Stimulated activated CD4-positive, alpha-beta T cell treated with anti-CD3 and anti-CD28 coated beads, Interleukin-4, amount 100 ng/mL, for 4 hours (primary cell): Measurements from ENCODE around the gene DNAH8.

ENCODE experiments used
- DNase-seq, 2 experiments: peaks; one replicate each; pipeline ENCODE4 v3.0.0-alpha.2; 2020

The DNAH8 gene

DNA sequence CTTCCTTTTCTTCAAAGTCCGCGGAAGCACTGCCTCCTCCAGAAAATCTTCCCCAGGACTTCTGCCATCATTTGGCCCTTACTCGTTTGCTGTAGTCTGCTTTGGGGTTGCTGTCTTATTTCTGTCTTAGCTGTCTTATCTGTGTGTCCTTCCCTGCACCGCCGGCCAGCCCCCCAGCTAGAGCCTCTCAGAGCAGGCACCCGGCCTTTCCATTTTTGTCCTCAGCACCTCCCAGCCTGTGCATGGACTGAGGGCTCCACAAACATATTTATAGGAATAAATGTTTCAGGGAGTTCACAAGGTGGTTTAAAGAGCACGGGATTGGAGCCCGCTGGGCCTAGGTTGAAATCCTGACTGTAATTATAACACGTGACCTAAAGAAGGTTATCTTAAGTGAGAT lies 341.6 kb downstream of the DNAH8 start:
- DNase-seq: no peak

GRCh38 chr6:39057251-39058155 lies 342.4 kb downstream of the DNAH8 start:
- DNase-seq: no peak

DNA sequence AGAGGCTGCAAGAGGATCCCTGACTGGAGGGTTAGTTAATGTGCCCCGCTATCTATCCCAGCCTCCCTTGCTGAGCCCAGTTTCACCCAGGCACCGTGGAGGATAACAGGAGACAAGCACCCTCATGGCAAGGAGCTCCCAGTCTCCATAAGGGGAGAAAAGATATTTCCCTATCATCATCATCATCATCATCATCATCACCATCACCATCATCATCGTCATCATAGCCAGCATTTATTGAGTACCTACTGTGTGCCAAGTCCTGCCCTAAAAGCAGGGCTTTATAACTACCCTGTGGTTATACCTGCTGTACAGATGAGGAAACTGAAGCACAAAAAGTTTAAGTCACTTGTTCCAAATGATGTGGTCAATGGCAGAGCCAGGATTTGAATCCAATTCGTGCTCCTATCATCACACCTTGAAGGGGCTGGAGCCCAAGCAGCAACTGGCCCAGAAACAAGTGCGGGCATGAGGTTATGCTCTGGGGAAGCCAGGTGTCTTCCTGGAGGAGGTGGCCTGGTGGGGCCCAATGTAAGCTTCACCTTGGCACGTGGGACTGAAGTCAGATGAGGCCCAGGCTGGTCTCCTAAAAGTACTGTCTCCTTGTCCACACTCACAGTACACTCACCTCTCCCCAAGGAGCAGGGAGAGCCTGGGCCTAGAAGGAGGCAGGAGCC lies 343.5 kb downstream of the DNAH8 start:
- DNase-seq: no peak

DNA sequence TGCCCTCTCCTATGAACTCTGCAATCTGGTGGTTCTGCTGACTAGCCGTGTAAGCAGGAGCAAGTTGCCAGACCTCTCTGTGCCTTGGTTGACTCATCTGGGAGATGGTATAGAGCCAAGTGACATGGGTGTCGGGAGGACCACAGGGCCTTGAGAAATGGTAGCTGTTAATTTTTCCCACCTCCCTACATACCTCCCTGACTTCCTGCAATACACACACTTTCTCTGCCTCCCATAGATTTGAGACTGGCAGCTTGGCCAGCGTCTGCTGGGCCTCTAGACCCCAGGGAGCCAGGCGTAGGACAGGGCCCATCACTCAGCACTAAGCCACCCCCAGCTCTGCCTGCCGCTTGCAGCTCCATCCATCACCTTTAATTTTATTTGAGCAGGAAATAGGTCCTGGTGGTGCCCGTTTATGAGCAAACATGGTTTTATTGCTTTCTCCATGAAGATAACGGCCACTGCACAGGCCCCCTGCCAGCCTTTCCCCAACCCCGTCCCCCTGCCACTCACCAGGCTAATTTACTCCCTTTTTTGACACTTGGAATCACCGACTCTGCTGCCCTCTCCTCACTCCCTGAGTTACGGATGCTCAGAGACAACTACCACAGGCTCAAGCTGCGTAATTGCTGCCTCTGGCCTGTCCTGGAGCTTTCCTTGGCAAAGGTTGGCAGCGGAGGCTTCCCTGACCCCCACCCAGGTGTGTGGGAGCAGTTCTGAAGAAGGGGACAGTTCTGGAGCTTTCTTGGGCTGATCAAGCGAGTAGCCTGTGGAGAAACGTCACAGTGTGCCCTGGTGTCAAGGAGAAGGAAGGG lies 344.6 kb downstream of the DNAH8 start:
- no peak for DNase-seq

DNA sequence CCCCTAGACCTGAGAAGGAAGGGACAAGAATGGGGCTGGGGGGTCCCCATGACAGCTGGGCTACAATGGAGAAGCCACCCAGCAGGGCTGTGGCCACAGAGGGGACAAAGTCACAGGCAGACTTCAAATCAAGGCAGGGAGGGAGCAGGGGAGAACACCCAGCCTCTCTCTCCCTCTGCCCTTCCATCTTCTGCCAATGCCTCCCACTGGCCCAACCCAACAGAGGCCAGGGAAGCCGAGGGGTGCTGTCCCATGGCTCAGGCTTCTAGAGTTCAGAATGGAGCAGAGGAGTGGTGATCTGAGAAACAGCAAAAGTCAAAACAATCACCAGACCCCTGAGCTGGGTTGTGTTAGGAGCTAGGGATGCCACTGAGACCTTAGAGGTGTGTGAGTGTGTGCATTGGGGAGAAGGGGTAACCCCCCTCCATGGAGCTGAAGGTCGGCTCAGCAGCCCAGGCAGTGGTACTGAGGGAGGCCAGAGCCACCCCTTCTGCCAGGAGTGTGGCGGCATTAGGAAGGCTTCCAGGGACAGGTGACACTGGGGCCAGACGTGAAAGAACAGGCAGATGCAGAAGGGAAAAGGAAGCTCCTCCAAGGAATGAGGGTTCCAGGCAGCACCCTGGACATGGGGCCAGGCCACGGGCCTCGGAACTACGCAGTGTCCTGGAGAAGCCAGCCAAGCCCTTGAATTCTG lies 345.5 kb downstream of the DNAH8 start:
- no peak for DNase-seq

DNA sequence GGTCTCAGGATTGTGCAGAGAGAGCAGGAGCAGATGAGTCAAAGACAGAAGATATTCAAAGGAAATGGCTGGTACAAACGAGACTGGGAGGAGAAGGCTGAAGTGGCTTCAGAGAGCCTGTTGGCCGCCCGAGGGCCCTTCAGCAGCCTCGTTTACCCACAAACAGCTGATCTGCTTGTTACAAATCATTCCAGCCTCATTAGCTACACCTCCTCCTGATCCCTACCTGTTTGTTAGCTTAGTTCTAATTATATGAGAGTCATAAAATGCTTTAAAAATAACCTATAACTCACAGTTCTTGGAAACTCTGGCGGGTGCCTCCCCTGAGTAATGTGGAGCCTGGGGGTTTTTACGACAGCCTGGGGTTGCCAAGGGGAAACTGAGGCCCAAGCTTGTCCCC lies 346.1 kb downstream of the DNAH8 start:
- no peak for DNase-seq

- DNase-seq: no peak
Observed at GRCh38 chr6:39061588-39061987, 346.5 kb downstream of the DNAH8 start.

DNA sequence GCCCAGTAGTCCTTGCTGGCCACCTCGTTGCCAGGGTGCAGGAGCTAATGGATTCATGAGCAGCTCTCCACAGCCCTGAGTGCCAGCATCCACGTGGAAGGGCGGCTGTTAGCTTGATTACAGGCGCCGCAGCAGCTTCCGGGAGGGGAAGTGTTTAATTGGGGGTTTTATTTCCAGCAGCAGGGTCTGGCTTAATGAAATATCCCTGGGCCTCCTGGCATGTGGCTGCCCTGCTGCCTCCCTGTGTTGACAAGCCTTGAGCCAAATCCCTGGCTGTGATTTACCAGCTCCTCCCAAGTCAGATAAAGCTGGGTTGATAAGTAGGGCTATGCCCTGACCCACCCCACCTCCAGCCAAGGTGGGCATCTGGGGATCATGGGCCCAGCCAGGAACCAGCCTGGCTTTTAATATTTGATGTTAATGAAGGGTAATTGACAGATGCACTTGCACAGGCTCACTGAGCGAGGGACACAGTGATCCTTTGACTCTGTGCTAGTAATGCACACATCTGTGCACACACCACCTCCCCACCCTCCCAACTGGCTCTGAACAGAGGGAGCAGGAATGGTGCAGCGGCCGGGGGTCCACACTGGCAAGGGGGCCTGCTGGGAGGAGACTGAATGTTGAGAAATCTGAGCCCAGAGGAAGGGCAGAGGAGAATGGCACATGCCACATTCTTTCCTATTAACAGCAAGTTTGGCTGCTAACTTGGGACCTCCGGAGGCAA lies 347.1 kb downstream of the DNAH8 start:
- no peak for DNase-seq

DNA sequence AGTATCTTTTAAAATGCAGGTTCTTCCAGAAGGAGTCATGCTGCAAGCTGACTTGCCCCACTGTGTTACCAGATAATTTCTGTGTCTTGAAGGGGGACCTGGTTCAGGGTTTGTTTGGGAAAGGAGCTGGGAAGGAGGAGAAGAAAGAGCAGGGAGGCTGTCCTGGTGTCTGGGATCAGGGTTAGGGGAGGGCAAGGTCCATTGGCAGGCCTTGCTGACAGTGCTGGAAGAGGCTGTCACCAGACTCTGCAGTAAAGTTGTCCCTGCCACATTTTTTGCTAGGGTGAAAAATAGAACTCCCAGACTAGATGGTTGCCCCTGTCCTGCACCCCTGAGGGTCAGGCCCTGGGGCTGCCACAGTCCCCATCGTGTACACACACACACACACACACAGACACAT lies 348.4 kb downstream of the DNAH8 start:
- no peak for DNase-seq

- DNase-seq: no peak
Observed at GRCh38 chr6:39065561-39065960, 350.4 kb downstream of the DNAH8 start.

DNA sequence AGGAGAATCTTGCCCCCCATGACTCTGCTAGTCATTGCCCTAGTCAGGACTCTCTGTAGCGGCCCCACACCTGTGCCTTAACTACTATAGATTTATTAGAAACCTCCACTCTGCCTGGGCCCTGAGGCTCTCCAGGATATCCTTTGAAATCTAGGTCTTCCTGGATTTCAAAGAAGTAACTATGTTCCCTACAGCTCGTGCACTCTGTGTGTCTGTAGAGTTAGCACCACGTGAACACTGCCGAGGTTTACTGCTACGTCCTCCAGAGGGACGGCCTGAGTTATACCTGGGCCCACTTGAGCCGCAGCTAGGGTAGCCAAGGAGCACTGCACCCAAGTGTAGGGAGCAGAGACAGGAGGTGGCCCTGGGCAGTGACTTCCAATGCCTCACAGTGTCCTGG lies 353.3 kb downstream of the DNAH8 start:
- DNase-seq: no peak

GRCh38 chr6:39072830-39073229 lies 357.7 kb downstream of the DNAH8 start:
- DNase-seq: no peak

DNA sequence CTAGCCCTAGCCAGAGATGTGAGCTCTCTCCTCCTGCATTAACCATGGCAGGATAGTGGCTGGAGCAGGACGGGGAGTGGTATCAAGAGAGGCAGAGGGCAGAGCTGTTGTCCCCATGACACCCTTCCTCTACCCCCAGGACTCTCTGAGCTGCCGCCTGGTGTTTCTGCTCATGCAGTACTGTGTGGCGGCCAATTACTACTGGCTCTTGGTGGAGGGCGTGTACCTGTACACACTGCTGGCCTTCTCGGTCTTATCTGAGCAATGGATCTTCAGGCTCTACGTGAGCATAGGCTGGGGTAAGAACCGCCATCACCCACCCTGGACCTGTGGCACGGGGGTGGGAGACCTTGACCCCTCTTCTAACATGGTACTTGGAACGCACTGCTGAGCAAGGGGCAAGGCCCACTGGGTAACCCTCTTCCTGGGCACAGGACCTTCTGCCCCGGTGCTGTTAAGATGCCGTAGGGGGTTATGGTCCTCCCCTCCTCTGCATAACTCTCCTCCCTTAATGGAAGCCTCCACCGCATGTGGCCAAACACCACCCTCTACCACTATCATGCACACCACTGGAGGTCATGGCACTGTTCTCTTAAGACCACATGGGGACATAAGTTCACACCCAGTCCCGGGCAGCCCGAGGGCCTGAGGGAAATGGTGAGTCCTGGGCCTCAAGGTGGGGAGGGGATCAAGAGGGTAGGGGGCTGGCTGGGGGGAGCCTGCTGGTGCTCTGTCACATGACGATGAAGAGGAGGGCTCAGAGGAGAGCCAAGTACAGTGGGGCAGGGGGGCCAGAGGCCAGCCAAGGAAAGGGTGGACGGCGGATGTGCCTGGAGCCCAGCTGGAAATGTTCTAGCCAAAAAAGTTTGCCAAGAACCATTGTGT lies 358.6 kb downstream of the DNAH8 start:
- DNase-seq: no peak

DNA sequence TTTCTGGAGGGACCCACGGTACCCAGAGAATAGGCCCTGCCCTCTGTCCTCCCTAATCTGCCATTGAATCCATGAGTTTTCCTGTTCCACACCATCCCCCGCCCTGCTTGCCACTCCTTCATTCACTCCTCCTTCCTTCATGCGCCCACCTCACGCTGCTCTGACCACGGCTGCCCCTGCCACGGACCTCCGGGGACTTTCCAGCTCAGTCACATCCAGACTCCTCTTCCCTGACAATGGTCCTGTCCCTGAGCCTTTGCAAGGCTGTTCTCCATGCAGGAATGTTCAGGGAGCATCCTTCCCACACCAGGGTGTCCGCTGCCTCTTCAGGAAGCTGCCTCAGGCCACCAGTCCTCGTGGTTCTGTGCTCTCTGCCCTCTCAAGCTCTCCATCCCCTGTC lies 359.4 kb downstream of the DNAH8 start:
- no peak for DNase-seq

- no peak for DNase-seq
Observed at GRCh38 chr6:39075010-39075686, 360.0 kb downstream of the DNAH8 start.

DNA sequence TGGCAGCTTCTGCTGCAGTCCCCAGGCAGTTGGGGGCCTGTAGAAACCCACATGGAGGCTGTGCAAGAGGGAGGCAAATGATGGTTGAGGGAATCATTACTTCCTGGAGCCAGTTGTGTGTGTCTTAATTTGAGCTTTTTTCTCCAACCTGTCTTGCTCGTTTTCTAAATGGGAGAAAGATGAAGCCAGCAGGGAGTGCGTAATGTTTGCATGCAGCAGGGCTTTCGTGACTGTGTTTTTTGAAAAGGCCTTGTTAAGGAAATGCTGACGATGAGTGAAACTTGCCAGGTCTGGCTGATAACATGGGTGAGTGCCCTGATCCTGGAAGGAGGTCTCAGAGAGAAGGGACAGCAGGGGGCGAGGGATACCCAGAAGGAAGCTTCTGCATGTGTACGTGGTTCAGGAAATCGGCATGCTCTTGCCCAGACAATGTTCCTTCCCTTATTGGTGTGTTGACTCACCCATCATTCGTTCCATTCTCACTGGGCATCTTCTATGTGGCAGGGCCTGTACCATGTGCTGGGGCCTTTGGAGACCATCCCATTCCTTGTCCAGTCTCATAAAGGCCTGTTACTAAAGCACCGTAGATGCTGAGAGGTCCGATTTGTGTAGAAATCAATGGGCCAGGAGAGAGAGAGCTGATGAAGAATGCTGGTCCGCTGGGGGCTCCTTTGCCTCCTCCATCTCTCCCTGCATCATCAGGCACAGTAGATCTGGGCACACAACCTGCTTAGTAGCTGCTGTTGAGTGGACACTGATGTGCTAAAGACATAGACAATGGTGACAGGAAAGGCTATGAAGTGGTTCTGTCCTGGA lies 360.9 kb downstream of the DNAH8 start:
- DNase-seq: no peak

DNA sequence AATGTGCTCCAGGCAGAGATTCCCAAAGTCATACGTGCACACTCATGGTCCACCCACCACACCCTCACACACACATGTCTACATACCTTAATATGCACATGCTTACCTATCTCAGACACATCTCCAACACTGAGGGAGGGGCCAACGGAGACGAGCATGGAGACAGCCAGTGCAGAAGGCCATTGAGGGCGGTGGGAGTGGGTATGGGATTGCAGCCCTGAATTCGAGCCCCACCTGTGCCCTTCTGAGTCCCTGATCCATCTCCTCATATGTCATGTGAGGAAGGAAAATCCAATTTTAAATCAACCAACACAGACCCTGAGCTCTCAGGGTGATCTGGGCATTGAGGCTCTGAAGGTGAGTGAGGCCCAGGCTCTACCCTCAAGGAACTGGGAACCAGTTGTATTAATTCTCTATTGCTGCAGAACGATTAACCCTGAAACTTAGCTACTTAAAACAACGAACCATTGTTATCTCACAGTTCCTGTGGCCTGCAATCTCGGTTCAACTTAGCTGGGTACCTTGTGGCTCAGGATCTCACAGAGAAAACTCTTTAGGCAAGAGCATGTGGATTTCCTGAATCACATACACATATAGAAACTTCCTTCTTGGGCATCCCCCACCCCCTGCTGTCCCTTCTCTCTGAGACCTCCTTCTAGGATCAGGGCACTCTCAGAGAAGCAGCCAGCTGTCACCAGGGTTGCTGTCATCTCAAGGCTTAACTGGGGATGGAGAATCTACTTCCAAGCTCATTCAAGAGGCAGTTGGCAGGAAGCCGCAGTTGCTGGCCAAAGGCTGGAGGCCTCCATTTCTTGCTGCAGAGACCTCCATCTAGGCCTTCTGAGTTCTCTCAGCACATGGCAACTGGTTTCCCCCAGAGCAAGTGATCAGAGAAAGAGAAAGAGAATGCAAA lies 361.8 kb downstream of the DNAH8 start:
- DNase-seq: no peak

GRCh38 chr6:39077882-39078594 lies 362.9 kb downstream of the DNAH8 start:
- DNase-seq: no peak
